ENCODE data around the gene SEMA3B. TPM values are rescaled to one million over a fixed set of nuclear protein-coding genes. Genes with fewer than 3 reads are reported as not detected.

Gene SEMA3B
- total and polyA plus RNA-seq, 9 of the 15 experiments (the other 6 are each of a cell fraction or from before 2014, with no cell fraction given): 0.03 to 1.8 (median 0.55) TPM; not detected in 1

- TF ChIP-seq SREBF1 (IDR thresholded peaks at IDR 0.05; ENCODE audit: borderline replicate concordance, low read depth, low read length): no peak
- no peak for TF ChIP-seq RNF2 (IDR thresholded peaks at IDR 0.05)
- TF ChIP-seq SAFB (IDR thresholded peaks at IDR 0.05; ENCODE audit: borderline replicate concordance, low read depth, low read length): no peak
- no peak for TF ChIP-seq ZNF232 (CRISPR knock-in tag; IDR thresholded peaks at IDR 0.05)
- no peak for TF ChIP-seq ZNF695 (CRISPR knock-in tag; IDR thresholded peaks at IDR 0.05)
- TF ChIP-seq CREB3L1 (IDR thresholded peaks at IDR 0.05; ENCODE audit: borderline replicate concordance, low read depth): no peak
- TF ChIP-seq SREBF2 (CRISPR knock-in tag; IDR thresholded peaks at IDR 0.05): no peak
- no peak overlapping the region for H3K27ac ChIP-seq (ENCODE audit: extremely low read depth, low read depth, low read length)
- WGBS (ENCODE audit: insufficient coverage, low coverage, missing lambda C conversion rate): 13% methylated on average over 3 of the region's 5 CpGs
- no peak overlapping the region for H3K9ac ChIP-seq (ENCODE audit: insufficient read depth in 1 of 2, low read depth in 2 of 2, low read length in 2 of 2)
- intact Hi-C loops (cut with micrococcal nuclease) (no loop called here), in situ Hi-C loops (cut with MboI) (loop anchor here (5.0 kb wide), 2 partner anchors 32 to 48 kb away; partner anchors contain the start of gene GNAT1)
- no TSS peak for BruUV-seq (replicated peaks)
- DNase-seq (ENCODE audit: extremely low read depth in 1 of 4, low spot score in 3 of 4) (no peak), FAIRE-seq (no peak), ATAC-seq (no peak)
- CTCF ChIA-PET (ENCODE audit: low intra/inter-chr PET ratio): interaction anchor here (4.0 kb wide), 1 partner anchor 30 kb away, joined by 91 read pairs; no protein-coding TSS in a partner anchor
- H2AFZ ChIP-seq (ENCODE audit: low read depth, low read length): no peak overlapping the region
- no peak overlapping the region for H3K4me3 ChIP-seq
- H3K27me3 ChIP-seq (ENCODE audit: control insufficient read depth in 2 of 2, insufficient read depth in 2 of 2, low read length in 2 of 2): 0 out of 5 replicates have a peak, but pooled peaks cover under 1 to 4% of the 10 kb centered on the region in 2 experiments
- no peak overlapping the region for H3K4me2 ChIP-seq (ENCODE audit: insufficient read depth, low read length)
- H3K9me1 ChIP-seq (ENCODE audit: control insufficient read depth, insufficient read depth, low read length): no peaks in the 10 kb centered on the region
- POLR2A ChIA-PET: no interaction called here
- no peaks in the 10 kb centered on the region for H4K20me1 ChIP-seq (replicated peaks; ENCODE audit: control insufficient read depth, insufficient read depth, low read length)
- H3K79me2 ChIP-seq (ENCODE audit: control insufficient read depth, insufficient read depth, low read length): no peaks in the 10 kb centered on the region
- H3K4me1 ChIP-seq (replicated peaks in 1 of 2; ENCODE audit: control insufficient read depth in 2 of 2, insufficient read depth in 2 of 2, low read length in 2 of 2): peaks cover 14 to 42% of the 10 kb centered on the region in 2 experiments
- H3K9me3 ChIP-seq (replicated peaks; ENCODE audit: control insufficient read depth, insufficient read depth, low read depth, low read length): no peaks in the 10 kb centered on the region
- H3K36me3 ChIP-seq (ENCODE audit: control insufficient read depth, insufficient read depth, low read length): no peaks in the 10 kb centered on the region
These were observed 44.3 kb upstream of the SEMA3B start for GRCh38 chr3:50224639-50225038.
